SW 1271 (cell line): ENCODE data around the gene EDN1.
"Not testable (repeated sequence)": the region's sequence is repeated elsewhere in the genome, so short reads cannot be mapped to it uniquely, and the experiment has no call there.

ENCODE experiments used
- DNase-seq, 2 experiments: peaks; one replicate each; lab custom pipeline; 2025; lab: John Stamatoyannopoulos, UW

The EDN1 gene

DNA sequence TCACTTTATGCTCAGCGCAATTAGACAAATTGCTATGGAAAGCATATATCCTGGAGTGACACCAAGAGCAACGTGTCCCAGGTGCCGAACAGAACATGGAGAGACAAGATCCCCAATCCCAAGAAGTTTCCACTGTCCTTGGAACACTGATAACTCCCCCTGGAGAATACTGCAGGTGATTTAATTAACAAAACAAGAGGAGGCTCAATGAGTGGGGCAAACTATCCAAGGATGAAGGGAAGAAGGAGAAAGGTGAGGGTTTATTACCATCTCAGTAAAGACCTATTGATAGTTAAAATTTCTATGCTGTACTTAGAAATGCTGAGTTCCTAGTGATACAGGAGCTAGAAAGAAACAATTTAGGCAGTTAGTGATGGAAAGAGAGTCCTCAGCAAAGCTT is 35.7 kb downstream of the EDN1 start:
- DNase-seq, result no peak

DNA sequence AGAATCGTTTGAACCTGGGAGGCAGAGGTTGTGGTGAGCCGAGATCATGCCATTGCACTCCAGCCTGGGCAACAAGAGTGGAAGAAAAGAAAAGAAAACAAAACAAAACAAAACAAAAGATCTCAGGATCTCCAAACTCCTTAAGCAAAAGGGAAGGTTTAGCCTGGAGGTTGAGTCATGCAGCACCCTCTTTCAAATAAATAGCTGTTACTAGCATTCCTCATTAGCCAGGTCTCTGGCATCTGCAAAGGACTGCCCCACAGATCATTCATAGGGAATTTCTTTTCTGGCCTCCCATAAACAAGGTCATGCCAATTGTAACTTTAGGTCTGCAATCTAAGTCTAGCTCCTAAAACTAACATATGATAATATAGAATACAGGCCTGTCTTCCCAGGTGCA is 37.2 kb downstream of the EDN1 start:
- no peak for DNase-seq

DNA sequence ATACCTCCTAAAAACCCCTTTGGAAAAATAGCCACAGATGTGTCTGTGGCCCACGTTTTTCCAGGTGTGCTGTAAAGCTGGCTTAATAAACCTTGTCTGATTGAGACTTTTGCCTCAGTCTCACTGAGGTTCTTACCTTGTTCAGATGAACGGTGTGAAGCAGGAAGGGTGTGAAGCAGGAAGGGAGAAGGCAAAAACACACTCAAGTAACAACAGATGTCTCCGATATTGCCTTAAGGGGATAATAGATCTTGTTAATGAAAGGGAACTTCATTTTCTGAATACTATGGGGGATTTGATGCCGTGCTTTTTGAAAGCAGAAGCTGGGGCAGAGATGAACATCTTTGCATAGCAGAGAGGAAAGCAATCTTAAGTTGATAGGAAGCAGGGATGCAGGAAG is 37.8 kb downstream of the EDN1 start:
- no peak for DNase-seq

DNA sequence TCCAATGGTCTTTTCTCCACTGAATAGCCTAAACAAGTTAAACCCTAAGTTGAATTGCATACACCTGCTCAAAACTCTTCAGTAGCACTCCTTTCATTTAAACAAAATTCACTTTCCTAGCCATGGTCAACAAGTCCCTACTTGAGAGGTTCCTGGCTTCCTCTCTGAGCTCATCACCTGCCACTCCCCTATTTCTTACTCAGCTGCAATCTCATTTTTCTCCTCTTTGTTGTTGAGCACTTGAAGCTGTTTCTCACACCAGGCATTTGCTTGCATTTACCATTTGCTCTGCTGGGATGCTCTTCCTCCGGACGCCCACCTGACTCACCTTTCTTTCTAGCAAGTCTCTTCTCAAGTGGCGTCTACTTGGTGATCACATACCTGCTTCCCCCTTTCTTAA is 38.5 kb downstream of the EDN1 start:
- DNase-seq, result no peak

DNA sequence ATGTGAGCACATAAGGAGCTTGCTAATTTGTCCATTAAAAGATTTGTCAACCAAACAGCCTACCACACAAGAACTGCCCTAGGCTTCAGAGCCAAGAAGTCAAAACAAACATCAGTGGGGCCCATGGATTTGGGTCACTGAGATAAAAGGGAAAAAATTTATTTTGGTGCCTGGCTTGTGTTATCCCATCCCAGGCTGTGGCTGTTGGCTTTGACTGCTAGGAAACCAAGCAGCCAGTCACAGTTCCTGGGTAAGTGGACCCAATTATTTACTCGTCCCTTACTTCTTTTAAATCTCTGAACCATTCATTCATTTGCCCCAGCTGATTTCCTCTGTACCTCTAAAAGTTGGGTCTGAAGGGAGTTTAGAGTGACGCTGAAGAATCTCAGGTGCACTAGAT is 41.3 kb downstream of the EDN1 start:
- DNase-seq, result no peak

DNA sequence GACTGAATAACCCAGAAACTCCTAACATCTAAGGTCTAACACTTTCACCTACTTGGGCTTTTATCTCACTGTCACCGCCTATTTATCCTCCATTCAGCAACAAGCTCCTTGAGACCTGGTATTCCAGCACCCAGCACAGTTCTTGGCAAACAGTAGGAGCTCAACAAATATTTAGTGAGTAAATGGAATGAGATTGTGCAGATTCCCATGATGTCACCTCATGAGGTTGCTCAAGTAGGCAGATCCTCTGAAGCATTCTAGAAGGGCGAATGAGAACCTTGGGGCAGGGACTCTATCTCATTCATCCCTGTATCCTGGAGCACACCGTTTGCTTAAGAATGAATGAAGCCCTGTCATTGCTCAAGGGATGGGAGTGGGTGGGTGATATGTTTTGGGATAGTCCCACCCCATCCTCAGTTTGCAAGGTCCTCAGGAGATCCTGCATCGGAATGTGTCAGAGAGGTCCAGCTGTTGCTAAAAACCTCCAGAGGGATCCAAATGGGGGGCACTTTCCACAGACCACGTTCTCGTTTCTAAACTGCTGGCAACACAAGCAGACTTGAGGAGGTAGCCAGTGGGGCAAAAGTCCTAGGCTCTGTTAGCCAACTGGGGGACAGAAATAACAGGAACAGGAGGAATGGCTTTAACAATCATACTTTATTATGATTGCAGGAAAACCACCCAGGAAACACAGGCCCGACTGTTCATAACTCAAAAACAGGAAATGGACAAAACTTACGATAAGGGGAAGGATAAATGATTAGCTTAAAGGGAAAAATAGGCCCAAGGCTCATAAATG is 42.0 kb downstream of the EDN1 start:
- DNase-seq, result no peak

DNA sequence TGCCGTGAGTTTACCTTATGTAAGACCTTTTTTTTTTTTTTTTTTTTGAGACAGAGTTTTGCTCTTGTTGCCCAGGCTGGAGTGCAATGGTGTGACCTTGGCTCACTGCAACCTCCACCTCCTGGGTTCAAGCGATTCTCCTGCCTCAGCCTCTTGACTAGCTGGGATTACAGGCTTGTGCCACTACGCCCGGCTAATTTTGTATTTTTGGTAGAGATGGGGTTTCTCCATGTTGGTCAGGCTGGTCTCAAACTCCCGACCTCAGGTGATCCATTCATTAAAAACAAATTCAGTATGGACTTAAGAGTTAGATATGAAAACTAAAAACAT is 42.6 kb downstream of the EDN1 start:
- DNase-seq, result not testable (repeated sequence)

DNA sequence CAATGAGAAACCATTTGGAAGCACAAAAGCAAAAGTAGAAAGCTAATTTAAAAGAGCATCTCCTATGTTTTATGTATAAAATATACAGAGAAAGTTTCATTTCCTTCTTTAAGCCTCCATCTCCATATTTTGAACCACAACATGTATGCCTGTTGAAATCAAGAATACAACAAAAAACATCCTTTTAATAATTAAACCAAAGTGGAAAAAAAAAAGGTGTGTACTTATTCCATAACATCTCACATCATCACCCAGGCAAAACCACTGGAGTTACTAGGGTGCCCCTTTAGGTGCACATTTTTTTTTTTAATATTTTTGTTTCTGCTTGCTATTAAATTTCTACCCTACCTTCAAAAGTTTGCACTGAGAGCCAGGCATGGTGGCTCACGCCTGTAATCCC is 43.0 kb downstream of the EDN1 start:
- DNase-seq, result no peak

DNA sequence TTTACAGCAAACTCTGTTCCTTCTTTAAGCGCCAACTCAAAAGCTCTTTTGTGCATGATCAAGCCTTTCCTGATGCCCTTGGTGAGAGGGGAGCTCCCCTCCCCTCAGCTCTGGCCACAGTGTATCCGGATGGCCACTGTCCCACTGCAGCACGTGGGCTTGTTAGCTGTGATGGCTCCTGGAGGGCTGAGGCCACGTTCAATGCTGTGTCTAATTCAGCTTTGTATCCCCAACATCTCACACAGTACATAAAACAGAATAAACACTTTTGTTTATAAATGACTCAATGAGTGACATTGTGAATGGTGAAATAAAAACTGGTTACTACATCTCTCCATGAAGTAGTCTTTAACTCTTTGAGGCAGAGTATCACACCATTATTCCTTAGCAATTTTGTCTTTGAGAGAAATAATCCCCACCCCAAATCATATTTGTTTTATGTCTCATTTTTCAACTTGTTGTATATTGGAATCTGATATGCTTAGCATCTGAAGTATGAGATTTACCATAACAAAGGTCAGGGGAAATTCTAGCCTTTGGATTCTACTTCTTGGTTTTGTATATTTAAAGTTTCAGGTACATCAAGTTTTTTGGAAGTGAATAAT is 44.5 kb downstream of the EDN1 start:
- no peak for DNase-seq

DNA sequence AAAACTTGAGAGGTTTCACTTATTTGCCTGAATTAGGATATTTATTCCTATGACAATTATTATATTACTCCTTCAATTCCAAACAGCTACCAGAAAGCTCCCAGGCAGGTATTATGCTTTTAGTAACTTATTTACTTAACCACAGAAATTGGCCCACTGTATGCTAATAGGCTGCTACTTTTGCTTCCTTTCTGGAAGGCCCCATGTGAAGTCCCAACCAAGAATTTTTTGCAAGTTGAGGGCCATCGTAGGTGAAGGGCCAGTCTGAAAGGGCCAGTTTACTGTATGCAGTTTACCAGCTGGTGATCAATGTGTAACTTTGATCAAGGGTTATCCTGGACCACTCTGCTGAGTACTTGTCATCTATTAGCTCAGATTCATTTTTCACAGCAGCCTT is 45.0 kb downstream of the EDN1 start:
- DNase-seq, result no peak

DNA sequence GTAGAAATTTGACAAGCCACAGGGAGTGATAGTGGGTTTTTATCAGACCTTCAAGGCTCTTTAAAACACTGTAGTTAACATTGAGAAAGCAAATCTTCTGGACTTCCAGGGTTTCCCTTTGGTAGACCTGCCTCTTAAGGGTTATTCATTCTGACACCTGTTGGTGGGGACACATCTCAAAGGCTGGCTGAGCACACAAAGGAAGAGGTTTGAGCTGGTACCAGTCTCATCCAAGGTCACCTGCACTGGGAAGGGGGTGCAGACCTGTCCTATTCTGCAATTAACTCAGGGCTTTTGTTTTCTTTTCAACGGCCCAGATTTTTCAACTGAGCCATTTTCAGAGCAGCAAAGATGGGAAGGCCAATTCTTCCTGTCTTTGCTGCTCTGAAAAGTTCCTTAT is 45.6 kb downstream of the EDN1 start:
- DNase-seq, result no peak

DNA sequence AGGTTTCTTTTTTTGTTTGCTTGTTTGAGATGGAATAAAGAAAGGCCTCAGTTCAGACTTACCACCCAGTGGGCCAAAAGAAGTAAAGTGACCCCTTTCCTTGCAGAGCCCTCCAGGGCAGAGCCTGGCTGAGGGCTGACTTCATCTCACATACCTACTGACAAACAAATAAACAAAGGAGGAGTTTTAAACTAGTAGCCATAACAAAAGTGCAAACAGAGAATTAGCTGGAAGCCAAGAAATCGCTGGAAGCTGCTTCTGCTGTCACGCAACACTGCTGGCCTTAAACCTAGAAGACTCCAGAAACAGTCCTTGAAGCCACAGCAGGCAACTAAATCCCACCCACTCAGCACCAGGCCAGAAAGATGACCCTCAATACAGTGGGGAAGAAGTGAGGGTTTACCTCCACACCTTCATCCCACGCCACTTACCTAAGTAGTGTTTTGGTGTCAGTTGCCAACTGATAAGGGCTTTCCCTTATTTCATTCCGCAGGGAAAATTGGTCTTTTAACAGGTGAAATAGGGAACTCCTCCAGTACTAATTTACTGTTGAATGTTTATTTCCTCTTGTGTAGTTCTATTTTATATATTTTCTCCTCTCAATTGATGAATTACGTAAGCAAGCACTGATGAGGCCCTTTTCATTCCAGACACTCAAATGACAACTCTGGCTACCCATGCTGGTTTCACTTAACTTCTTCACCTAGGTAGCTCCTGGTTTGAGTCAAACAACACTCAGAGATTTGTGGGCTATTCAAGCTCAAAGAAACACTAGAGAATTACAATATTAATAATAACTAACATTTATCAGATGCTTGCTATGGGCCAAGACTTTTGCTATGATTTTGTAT is 46.2 kb downstream of the EDN1 start:
- no peak for DNase-seq

DNA sequence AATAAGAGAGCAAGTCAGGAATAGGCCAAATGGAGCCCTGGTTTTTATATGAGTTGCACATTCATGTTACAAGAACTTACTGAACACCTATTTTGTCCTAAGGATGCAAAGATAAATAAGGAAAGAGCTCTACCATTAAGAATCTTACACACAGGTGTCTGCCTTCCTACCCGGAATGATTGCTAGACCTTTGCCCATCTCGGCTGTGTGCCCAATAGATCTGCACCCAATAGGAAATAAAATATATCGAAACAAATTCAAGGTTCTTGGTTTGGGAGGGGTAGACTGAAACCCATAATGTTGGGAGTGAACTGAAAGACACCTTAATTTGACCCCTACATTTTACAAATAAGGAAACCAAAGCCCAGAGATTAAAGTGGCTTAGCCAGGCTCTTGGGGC is 48.9 kb downstream of the EDN1 start:
- DNase-seq, result no peak

DNA sequence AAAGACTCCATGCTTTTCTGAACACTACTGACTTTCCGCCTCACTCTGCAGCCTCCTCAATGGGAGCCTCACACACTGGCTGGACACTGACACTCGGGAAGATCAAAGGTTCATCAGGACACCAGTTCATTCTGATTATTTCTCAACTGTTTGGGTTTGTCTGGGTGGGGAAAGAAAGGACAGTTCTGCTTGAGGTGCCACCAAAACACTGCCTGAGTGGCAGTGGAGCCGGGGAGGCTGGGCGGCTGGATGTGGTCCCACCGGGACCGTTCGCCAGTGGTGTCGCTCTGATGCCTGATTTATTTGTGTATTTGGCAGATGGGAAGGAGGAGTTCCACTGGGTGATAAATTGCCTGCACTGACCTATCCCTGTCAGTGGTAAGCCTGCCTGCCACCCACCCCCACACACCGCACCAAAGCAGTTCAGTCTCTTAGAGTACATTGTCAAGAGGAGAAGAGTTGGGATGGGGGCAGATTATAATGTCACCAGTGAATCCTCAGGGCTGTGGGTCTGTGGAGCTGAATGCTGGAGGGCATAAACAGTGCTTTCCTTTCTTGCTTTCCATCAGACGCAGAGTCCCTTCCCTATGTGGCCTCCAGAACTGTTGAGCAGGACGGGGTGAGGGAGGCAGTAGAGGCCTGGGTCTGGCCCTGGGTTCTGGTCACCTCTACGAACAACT is 49.8 kb downstream of the EDN1 start:
- DNase-seq, result no peak

DNA sequence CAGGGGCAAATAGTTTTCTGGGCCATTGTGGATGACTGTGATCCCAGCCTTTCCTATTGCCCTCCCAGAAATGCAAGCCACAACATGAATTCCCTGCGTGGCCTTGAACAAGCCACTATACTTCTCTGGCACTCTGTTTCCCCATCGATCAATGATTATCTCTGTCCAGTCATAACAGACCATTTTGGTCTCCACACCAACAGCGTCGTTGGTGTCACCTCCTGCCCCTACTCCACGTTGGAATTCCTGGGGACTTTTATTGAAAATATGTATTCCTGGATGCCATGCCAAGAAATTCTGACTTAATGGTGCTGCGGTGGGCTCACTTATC is 50.3 kb downstream of the EDN1 start:
- DNase-seq, result no peak

DNA sequence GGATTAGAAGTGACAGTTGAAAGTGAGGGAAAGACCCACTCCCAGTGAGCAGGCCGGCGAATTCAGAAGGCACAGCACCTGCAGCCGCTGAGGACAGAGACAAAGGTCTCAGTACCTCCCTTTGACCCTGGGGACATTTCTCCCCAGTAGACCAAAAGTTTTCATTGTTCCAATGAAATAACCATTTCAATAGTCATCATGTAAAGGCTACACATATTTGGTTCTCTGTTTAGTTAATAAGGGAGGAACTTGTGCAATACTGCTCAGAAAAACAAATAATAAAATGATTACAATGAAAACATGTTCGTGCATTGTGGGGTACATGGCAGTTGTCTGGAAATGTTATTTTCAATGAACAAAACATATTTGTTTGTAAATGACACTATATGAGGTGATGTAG is 52.5 kb downstream of the EDN1 start:
- no peak for DNase-seq

DNA sequence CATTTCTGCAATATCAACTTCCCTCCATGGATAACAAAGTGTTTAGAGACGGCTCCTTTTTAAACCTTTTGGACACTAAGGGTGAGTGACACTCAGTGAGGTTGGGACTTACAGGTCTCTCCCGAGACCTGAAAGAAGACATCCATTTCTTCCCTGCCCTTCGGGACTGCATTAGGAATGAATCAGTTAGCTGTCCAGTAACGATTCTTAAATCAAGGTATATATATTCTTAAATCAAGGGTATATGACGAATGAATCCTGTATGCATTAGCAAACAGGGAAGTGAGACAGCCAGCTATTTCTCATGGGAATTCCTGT is 52.9 kb downstream of the EDN1 start:
- no peak for DNase-seq

DNA sequence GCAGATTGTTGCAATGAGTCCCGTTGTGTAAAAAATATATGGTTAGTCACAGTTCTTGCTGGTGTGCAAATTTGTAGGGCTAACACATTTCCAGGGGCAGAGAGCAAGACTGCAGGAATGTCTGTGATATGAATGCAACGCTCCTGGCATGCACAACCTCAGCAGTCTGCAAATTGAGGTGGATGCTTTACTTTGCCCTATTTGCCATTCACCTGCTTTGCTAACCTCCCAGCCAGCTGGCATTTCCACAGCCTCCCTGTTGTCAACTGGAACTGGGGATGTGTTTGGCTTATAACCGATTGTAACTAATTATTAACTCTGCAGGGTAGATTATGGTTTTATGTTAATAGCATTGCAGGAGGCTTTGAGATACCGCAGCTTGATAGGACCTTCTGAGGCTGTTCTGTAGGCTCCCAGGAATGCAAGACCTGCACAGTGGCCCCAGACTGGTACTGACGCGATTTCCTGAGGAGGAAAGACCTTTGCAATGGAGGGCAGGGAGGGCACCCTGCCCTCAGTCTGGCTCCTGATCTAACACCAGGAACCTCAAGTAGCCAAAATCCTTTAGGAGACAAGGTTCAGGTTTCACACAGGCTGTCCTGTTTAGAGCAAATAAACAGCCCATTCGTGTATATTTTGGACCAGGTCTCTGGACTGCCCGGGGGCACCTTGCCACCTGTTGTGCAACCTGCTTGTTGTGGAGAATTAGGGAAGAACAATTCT is 53.4 kb downstream of the EDN1 start:
- no peak for DNase-seq

DNA sequence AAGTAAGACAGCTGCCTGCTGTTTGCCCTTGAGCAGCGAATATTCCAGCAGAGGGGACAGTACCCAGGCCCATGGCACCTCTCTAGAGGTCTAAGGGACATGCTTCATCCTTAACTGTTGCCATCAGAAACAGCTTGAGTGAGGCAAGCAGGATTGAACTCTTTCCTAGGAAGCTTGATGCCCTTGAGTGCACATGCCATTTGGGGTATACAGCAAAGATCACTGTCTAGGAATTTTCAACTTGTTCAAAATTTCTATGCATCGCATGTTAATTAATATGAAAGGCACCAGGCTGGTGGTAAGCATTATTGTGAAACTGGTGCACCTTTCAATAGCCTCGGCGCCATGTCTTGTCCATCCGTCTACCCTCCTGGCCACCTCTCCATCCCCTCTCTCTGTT is 54.1 kb downstream of the EDN1 start:
- no peak for DNase-seq

DNA sequence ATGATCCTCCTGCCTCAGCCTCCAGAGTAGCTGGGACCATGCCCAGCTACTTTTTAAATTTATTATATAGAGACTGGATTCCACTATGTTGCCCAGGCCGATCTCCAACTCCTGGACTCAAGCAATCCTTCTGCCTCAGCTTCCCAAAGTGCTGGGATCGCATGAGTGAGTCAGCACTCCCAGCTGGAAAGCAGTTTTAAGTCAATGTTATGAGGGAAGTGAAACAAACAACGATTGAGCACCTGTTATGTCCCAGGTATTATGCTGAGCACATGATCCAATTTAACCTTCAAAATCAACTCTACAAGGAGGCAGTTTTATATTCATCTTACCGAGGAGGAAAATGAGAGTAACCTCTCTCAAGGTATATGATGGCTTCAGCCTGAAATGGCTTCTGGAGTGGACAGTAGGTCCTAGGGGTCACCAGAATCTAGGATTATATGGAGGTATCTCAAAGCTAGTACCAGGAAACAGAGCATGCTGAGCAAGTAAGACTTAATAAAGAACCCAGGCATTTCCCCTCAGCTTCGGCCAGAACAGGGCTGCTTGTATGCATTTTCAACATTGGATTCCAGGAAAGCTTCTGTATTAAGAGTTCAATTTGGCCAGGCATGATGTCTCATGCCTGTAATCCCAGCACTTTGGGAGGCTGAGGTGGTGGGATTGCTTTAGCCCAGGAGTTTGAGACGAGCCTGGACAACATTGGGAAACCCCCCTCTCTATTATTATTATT is 55.0 kb downstream of the EDN1 start:
- no peak for DNase-seq

DNA sequence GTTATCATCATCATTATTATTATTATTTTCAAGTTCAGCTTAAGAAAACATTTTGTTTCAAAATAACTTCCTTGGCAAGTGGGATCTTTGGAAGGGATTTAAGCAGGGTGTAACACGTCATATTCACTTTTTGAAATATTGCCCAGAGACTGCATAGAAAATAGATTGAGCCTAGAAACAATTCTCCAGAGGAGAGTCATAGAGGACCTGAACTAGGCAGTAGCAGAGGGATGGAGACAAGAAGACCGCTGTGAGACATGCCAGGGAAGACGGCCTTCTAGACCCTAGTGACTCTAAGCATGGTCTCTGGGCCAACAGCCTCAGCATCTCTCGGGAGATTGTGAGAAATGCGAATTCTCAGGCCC is 55.5 kb downstream of the EDN1 start:
- DNase-seq, result no peak
